Endothelial cell of umbilical vein (primary cell): ENCODE measurements around the gene PSG11.

Source experiments
- EZH2 ChIP-seq: IDR thresholded peaks from 2 replicates; pipeline ENCODE4 v1.6.1; 2012; ENCODE audit warnings: borderline replicate concordance, low read depth, mild to moderate bottlenecking, moderate library complexity, low read length, inconsistent platforms; ENCODE audit not compliant: severe bottlenecking
- FOS ChIP-seq: IDR thresholded peaks from 2 replicates; pipeline ENCODE4 v1.6.1; 2011; ENCODE audit warnings: mild to moderate bottlenecking, low read length, moderate library complexity, borderline replicate concordance; ENCODE audit not compliant: insufficient read depth
- GATA2 ChIP-seq: IDR thresholded peaks from 2 replicates; pipeline ENCODE4 v1.7.0; 2011; ENCODE audit warnings: low read depth, mild to moderate bottlenecking, moderate library complexity, mixed read lengths, low read length; ENCODE audit not compliant: insufficient read length, insufficient read depth
- JUN ChIP-seq: IDR thresholded peaks from 2 replicates; pipeline ENCODE4 v1.6.1; 2011; ENCODE audit warnings: borderline replicate concordance, low read depth; ENCODE audit not compliant: insufficient read length, insufficient read depth
- MAX ChIP-seq: IDR thresholded peaks from 2 replicates; pipeline ENCODE4 v1.6.1; 2011; ENCODE audit not compliant: insufficient read depth, insufficient read length
- MYC ChIP-seq: IDR thresholded peaks from one replicate; pipeline ENCODE4 v1.6.1; 2011; ENCODE audit warnings: mild to moderate bottlenecking, low read depth, low read length
- POLR2A ChIP-seq: IDR thresholded peaks from 2 replicates; pipeline ENCODE4 v1.6.1; 2012; ENCODE audit warnings: low read depth, mild to moderate bottlenecking, control low read depth, low read length
- POLR2AphosphoS5 ChIP-seq: IDR thresholded peaks from 2 replicates; pipeline ENCODE4 v1.6.1; 2012; ENCODE audit warnings: low read depth, mild to moderate bottlenecking, control low read depth, low read length, moderate library complexity; ENCODE audit not compliant: insufficient read depth
- TF ChIP-seq, protein P1 (sequence below), 2 donors: IDR thresholded peaks; 1 replicate in 1 of 2; 2 replicates in 1 of 2; pipeline ENCODE4 v1.5.1; 2011; ENCODE audit warnings: low read length in 2 of 2, mild to moderate bottlenecking in 2 of 2, moderate library complexity in 2 of 2, control low read depth in 1 of 2, inconsistent platforms in 1 of 2, low read depth in 1 of 2; ENCODE audit not compliant: insufficient read depth in 1 of 2; ENCODE audit errors: extremely low read depth in 1 of 2

DNA sequence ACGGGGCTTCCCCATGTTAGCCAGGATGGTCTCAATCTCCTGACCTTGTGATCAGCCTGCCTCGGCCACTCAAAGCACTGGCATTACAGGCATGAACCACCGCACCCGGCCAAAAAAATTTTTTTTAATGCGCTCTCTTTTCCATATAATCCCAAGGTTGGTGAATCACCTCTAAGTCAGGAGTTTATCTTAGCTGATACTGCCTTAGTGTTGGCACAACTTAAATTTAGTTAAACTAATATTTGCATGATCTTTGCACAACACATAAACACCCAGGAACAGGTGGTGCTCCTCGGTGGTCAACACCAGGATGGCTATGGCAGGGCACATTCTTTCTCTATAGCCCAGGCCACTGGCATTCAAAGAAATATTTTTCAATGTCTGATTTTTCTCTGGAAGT is 65.2 kb downstream of the PSG11 start:
- TF ChIP-seq POLR2AphosphoS5 = no peak
- TF ChIP-seq, protein P1, sequence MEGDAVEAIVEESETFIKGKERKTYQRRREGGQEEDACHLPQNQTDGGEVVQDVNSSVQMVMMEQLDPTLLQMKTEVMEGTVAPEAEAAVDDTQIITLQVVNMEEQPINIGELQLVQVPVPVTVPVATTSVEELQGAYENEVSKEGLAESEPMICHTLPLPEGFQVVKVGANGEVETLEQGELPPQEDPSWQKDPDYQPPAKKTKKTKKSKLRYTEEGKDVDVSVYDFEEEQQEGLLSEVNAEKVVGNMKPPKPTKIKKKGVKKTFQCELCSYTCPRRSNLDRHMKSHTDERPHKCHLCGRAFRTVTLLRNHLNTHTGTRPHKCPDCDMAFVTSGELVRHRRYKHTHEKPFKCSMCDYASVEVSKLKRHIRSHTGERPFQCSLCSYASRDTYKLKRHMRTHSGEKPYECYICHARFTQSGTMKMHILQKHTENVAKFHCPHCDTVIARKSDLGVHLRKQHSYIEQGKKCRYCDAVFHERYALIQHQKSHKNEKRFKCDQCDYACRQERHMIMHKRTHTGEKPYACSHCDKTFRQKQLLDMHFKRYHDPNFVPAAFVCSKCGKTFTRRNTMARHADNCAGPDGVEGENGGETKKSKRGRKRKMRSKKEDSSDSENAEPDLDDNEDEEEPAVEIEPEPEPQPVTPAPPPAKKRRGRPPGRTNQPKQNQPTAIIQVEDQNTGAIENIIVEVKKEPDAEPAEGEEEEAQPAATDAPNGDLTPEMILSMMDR (IDR thresholded peaks at IDR 0.05; ENCODE audit: extremely low read depth in 1 of 2, insufficient read depth in 1 of 2, low read depth in 1 of 2, low read length in 2 of 2) = no peak
- TF ChIP-seq EZH2 = no peak
- TF ChIP-seq MYC = no peak
- TF ChIP-seq JUN = no peak
- TF ChIP-seq POLR2A = no peak
- TF ChIP-seq GATA2 = no peak
- TF ChIP-seq MAX = no peak
- TF ChIP-seq FOS = no peak
